Measurements from ENCODE around the gene FBXO15.

The FBXO15 gene

DNA sequence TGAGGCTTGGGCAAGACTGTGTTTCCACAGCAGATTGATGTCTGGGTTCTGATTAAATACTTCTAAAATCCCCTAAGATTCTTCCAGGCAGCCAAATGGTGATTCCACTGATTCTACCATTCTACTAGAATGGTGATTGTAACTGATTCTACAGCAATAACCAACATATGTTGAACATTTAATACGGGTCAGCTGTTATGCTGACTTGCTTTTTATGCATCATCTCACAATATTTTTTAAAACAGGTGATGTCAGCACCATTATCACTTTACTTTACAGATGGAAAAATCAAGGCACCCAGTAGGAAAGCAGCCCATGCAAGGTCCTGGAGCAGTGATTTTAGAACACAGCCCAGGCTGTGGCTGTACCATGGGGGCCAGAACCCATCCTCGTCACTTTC lies 38.2 kb upstream of the FBXO15 start:
- no peak overlapping the region for H3K4me3 ChIP-seq (ENCODE audit: low read length, poor library complexity, severe bottlenecking)
- H2AFZ ChIP-seq (ENCODE audit: low read length): no peak overlapping the region
- H3K36me3 ChIP-seq (ENCODE audit: insufficient read depth, low read length): no peaks in the 10 kb centered on the region
- no peaks in the 10 kb centered on the region for H3K79me2 ChIP-seq (ENCODE audit: insufficient read depth, low read length)
- H3K9ac ChIP-seq (ENCODE audit: low read depth, low read length, poor library complexity, severe bottlenecking): no peak overlapping the region
- H4K20me1 ChIP-seq (ENCODE audit: insufficient read depth, low read length, poor library complexity, severe bottlenecking): no peaks in the 10 kb centered on the region
- no peaks in the 10 kb centered on the region for H3F3A ChIP-seq (ENCODE audit: low read depth)
- no peaks in the 10 kb centered on the region for H3K4me1 ChIP-seq (ENCODE audit: insufficient read depth, low read length, poor library complexity, severe bottlenecking)
- no peaks in the 10 kb centered on the region for H3K9me2 ChIP-seq (replicated peaks; ENCODE audit: low read depth, low read length)
- no peak for TF ChIP-seq EZH2phosphoT487 (IDR thresholded peaks at IDR 0.05; ENCODE audit: borderline replicate concordance)
- TF ChIP-seq, protein P1, sequence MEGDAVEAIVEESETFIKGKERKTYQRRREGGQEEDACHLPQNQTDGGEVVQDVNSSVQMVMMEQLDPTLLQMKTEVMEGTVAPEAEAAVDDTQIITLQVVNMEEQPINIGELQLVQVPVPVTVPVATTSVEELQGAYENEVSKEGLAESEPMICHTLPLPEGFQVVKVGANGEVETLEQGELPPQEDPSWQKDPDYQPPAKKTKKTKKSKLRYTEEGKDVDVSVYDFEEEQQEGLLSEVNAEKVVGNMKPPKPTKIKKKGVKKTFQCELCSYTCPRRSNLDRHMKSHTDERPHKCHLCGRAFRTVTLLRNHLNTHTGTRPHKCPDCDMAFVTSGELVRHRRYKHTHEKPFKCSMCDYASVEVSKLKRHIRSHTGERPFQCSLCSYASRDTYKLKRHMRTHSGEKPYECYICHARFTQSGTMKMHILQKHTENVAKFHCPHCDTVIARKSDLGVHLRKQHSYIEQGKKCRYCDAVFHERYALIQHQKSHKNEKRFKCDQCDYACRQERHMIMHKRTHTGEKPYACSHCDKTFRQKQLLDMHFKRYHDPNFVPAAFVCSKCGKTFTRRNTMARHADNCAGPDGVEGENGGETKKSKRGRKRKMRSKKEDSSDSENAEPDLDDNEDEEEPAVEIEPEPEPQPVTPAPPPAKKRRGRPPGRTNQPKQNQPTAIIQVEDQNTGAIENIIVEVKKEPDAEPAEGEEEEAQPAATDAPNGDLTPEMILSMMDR (conservative IDR thresholded peaks at IDR 0.05; ENCODE audit: low read length): no peak
- H3K9me3 ChIP-seq (ENCODE audit: insufficient read depth, low read depth, low read length): no peaks in the 10 kb centered on the region
- H3K27me3 ChIP-seq (ENCODE audit: insufficient read depth, low read length, poor library complexity, severe bottlenecking): no peaks in the 10 kb centered on the region
- H3K4me2 ChIP-seq (ENCODE audit: low read depth, low read length, poor library complexity, severe bottlenecking): no peak overlapping the region

DNA sequence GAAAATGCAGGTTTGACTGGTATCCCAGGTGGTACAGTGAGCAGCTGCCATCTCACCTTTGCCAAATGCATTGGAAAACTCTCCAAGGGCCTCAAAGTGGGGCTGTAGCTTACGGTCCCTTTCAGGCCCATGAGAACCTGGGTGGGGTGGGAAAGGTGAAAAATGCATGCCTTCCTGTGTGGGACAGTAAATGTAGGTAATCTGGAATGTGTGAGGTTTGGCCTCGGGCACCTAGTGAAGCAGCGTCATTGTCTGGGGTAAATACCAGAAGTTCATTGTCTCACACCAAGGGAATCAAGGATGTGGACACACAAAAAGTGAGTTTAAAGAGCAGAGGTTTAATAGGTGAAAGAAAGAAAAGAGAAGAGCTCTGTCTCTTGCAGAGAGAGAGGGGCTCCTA lies 37.2 kb upstream of the FBXO15 start:
- H3K79me2 ChIP-seq (ENCODE audit: insufficient read depth, low read length): no peaks in the 10 kb centered on the region
- no peak overlapping the region for H3K4me3 ChIP-seq (ENCODE audit: low read length, poor library complexity, severe bottlenecking)
- no peak overlapping the region for H3K4me2 ChIP-seq (ENCODE audit: low read depth, low read length, poor library complexity, severe bottlenecking)
- no peaks in the 10 kb centered on the region for H3K4me1 ChIP-seq (ENCODE audit: insufficient read depth, low read length, poor library complexity, severe bottlenecking)
- H2AFZ ChIP-seq (ENCODE audit: low read length): no peak overlapping the region
- H3F3A ChIP-seq (ENCODE audit: low read depth): no peaks in the 10 kb centered on the region
- H3K9me2 ChIP-seq (replicated peaks; ENCODE audit: low read depth, low read length): no peaks in the 10 kb centered on the region
- H4K20me1 ChIP-seq (ENCODE audit: insufficient read depth, low read length, poor library complexity, severe bottlenecking): no peaks in the 10 kb centered on the region
- H3K9ac ChIP-seq (ENCODE audit: low read depth, low read length, poor library complexity, severe bottlenecking): no peak overlapping the region
- TF ChIP-seq EZH2phosphoT487 (IDR thresholded peaks at IDR 0.05; ENCODE audit: borderline replicate concordance): no peak
- TF ChIP-seq, protein P1 (conservative IDR thresholded peaks at IDR 0.05; ENCODE audit: low read length): no peak
- no peaks in the 10 kb centered on the region for H3K27me3 ChIP-seq (ENCODE audit: insufficient read depth, low read length, poor library complexity, severe bottlenecking)
- no peaks in the 10 kb centered on the region for H3K9me3 ChIP-seq (ENCODE audit: insufficient read depth, low read depth, low read length)
- H3K36me3 ChIP-seq (ENCODE audit: insufficient read depth, low read length): no peaks in the 10 kb centered on the region

DNA sequence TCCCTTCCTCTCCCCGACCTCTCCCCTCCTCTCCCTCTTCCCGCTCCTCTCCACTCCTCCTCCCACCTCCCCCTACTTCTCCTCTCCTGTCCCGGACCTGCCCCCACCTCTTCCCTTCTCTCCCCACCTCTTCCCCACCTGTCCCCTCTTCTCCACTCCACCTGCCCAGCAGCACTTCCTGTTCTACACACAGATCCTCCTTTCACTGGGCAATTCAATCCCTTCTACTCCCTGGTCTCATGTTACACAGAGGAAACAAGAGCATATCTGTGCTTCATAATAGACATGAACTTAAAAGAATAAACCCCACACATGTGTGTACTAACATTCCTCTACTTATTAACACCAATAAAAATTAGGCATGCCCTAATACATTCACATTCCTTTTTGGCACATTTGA lies 35.5 kb upstream of the FBXO15 start:
- H3K4me3 ChIP-seq (ENCODE audit: low read length, poor library complexity, severe bottlenecking): no peak overlapping the region
- no peaks in the 10 kb centered on the region for H3K27me3 ChIP-seq (ENCODE audit: insufficient read depth, low read length, poor library complexity, severe bottlenecking)
- H2AFZ ChIP-seq (ENCODE audit: low read length): no peak overlapping the region
- no peaks in the 10 kb centered on the region for H3F3A ChIP-seq (ENCODE audit: low read depth)
- H4K20me1 ChIP-seq (ENCODE audit: insufficient read depth, low read length, poor library complexity, severe bottlenecking): no peaks in the 10 kb centered on the region
- H3K9me2 ChIP-seq (replicated peaks; ENCODE audit: low read depth, low read length): no peaks in the 10 kb centered on the region
- no peaks in the 10 kb centered on the region for H3K36me3 ChIP-seq (ENCODE audit: insufficient read depth, low read length)
- H3K79me2 ChIP-seq (ENCODE audit: insufficient read depth, low read length): no peaks in the 10 kb centered on the region
- H3K9ac ChIP-seq (ENCODE audit: low read depth, low read length, poor library complexity, severe bottlenecking): no peak overlapping the region
- no peaks in the 10 kb centered on the region for H3K4me1 ChIP-seq (ENCODE audit: insufficient read depth, low read length, poor library complexity, severe bottlenecking)
- H3K4me2 ChIP-seq (ENCODE audit: low read depth, low read length, poor library complexity, severe bottlenecking): no peak overlapping the region
- TF ChIP-seq EZH2phosphoT487 (IDR thresholded peaks at IDR 0.05; ENCODE audit: borderline replicate concordance): no peak
- TF ChIP-seq, protein P1 (conservative IDR thresholded peaks at IDR 0.05; ENCODE audit: low read length): no peak
- no peaks in the 10 kb centered on the region for H3K9me3 ChIP-seq (ENCODE audit: insufficient read depth, low read depth, low read length)

Measured in Loucy (cell line).